ENCODE measurements around the gene LTBP1. TPM values are rescaled to one million over a fixed set of nuclear protein-coding genes. Genes with fewer than 3 reads are reported as not detected.
A peak's percentile ranks its signal among the peaks of the same experiment; 100 is the strongest.
"Not testable (repeated sequence)": the region's sequence is repeated elsewhere in the genome, so short reads cannot be mapped to it uniquely, and the experiment has no call there.

Gene LTBP1
- total RNA-seq, 1 donor from 2014 or later: 111 TPM

DNA sequence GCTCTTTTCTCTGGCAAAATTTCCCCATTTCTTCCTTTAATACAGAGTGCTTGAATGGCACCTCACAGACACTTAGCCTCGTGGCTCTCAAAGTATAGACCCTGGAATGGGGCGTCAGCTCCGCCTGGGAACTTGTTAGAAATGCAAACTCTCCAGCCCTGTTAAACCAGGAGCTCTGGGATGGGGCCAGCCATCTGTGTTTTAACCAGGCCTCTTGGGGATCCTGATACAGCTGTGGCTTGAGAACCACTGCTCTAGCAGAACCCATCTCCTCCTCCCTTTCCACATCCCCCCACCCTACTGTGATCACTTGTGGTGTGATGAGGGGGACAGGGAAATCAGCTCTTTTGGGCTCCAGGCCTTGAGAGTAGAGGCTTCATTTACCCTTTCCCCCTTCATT lies 15.9 kb downstream of the LTBP1 start:
- no peak for DNase-seq

GRCh38 chr2:32963941-32964340 lies 17.2 kb downstream of the LTBP1 start:
- DNase-seq: peak; percentile 34

- no peak for DNase-seq
Measured at GRCh38 chr2:32965523-32966171, 18.9 kb downstream of the LTBP1 start.

DNA sequence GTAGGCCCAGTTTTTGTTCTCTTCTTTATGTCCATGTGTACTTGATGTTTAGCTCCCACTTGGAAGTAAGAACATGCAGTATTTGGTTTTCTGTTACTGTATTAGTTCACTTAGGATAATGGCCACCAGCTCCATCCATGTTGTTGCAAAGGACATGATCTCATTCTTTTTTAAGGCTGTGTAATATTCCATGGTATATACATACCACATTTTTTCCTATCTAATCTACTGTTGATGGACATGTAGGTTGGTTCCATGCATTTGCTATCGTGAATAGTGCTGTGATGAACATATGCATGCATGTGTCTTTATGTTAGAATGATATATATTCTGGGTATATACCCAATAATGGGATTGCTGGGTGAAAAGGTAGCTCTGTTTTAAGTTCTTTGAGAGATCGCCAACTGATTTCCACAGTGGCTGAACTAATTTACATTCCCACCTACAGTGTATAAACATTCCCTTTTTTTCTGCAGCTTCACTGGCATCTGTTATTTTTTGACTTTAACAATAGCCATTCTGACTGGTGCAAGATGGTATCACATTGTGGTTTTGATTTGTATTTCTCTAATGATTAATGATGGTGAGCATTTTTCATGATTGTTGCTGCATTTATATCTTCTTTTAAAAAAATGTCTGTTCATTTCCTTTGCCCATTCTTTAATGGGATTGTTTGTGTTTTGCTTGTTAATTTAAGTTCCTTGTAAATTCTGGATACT lies 22.9 kb downstream of the LTBP1 start:
- DNase-seq: no peak

- not testable (repeated sequence) for DNase-seq
Measured at GRCh38 chr2:32973772-32974171, 27.0 kb downstream of the LTBP1 start.

GRCh38 chr2:32976409-32977063 lies 29.8 kb downstream of the LTBP1 start:
- no peak for DNase-seq

DNA sequence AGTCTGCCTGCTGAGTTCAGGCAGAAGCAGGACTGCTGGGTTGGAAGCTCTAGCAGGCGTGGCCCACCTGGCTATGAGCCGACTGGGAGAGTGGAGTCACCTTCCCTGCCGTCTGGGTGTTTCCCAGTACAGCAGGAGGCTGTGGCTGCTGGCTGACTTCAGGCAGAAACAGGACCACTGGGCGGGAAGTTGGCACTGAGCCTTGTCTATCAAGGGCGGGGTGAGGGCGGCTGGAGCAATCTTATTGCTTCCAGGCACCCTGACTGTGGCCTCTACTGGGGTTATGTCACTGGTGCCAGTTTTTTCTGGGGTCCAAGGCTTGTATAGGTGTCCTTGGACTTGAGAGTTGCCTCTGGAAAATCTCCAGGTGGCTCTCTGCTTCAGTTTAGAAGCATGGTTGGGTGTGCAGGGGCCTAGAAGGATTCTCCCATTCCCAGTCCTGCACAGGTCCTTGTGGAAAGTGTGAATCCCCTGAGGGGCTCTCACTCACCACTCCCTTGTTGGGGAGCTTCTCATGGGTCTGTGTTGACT lies 30.5 kb downstream of the LTBP1 start:
- no peak for DNase-seq

- no peak for DNase-seq
Measured at GRCh38 chr2:32981612-32982011, 34.9 kb downstream of the LTBP1 start.

DNA sequence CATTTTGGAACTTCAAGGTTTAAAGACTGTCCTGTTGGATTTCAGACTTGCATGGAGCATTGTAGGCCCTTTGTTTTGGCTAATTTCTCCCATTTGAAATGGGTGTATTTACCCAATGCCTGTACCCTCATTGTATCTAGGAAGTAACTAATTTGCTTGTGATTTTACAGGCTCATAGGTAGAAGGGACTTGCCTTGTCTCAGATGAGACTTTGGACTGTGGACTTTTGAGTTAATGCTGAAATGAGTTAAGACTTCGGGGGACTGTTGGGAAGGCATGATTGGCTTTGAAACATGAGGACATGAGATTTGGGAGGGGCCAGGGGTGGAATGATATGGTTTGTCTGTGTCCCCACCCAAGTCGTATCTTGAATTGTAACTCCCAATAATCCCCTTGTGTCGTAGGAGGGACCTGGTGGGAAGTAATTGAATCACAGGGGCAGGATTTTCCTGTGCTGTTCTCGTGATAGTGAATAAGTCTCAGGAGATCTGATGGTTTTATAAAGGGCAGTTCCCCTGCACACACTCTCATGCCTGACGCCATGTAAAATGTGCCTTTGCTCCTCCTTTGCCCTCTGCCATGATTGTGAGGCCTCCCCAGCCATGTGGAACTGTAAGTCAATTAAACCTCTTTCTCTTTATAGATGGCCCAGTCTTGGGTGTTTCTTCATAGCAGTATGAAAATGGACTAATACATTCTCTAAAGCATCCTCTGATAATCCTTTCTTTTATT lies 36.6 kb downstream of the LTBP1 start:
- DNase-seq: not testable (repeated sequence)

DNA sequence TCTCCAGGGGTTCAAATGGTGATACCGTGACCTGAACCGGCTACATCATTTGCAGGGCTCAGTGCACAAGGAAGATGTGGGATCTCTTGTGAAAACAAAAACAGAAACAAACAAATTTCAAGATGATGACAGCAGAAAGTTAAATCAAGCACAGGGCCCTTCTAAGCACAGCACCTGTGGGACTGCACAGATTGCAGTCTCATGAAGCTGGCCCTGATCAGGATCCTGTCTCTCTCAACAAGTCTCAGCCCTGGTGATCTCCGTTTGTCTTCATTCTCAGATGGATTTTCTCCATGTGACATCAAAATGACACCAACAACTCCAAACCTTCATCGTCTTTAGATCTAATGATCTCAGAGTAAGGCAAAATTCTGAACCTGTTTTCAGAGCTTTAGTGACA lies 39.7 kb downstream of the LTBP1 start:
- DNase-seq: no peak

DNA sequence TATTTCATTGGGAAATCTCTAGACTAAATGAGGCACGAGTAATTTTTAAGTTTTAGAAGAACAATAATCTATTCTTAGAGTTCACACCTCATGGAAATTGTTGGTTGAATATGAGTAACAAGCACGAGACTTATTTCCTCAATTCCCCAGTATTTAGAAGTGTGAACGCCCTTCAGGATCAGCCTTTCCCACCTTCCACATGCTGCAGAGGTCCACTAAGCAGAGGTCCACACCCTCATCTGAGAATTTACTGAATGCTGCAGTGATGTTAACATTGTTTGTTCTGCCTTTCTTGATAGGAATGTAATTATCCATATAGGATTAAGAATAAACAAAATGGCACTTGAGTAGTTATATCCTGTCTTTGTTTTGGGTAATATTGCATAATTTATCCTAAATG lies 41.8 kb downstream of the LTBP1 start:
- no peak for DNase-seq

- DNase-seq: no peak
Measured at GRCh38 chr2:32990556-32990955, 43.8 kb downstream of the LTBP1 start.

GRCh38 chr2:32991091-32991845 lies 44.5 kb downstream of the LTBP1 start:
- no peak for DNase-seq

GRCh38 chr2:32993005-32993539 lies 46.3 kb downstream of the LTBP1 start:
- DNase-seq: no peak

DNA sequence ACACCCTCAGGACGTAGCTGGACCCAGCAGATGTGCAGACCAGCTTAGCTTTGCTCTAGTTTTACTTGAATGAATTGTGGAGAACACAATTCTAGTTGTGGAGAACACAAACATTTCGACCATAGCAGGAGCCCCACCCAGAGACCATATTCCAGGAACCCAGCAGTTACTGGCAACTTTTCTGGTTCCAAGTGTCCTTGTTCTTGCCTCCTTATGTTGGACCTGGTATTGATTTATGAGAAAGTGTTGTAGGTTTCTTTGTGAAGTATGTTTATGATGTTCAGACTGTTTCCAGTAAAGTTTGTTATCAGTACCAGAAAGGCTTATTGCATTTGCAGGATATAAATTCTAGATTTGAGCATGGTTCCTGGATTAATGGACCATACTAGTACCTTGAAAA lies 51.0 kb downstream of the LTBP1 start:
- no peak for DNase-seq

GRCh38 chr2:33000986-33001385 lies 54.2 kb downstream of the LTBP1 start:
- no peak for DNase-seq

GRCh38 chr2:33001823-33002222 lies 55.1 kb downstream of the LTBP1 start:
- no peak for DNase-seq

DNA sequence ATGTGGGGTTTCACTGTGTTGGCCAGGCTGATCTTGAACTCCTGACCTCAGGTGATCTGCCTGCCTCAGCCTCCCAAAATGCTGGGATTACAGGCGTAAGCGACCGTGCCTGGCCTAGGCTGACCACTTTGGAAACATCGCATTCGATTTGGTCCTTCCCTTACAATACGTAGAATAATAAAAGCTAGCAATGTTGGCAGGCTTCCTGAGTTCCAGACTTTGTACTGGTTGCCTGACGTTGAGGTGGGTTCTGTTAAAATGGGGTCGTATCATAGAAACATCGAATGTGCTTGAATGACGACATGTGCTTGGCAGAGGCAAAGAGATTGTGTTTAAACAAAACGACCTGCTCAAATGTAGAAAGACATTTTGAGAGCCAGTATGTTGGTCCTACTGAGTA lies 56.1 kb downstream of the LTBP1 start:
- no peak for DNase-seq

GRCh38 chr2:33005057-33005456 lies 58.3 kb downstream of the LTBP1 start:
- DNase-seq: no peak

GRCh38 chr2:33008716-33009115 lies 62.0 kb downstream of the LTBP1 start:
- DNase-seq: no peak

DNA sequence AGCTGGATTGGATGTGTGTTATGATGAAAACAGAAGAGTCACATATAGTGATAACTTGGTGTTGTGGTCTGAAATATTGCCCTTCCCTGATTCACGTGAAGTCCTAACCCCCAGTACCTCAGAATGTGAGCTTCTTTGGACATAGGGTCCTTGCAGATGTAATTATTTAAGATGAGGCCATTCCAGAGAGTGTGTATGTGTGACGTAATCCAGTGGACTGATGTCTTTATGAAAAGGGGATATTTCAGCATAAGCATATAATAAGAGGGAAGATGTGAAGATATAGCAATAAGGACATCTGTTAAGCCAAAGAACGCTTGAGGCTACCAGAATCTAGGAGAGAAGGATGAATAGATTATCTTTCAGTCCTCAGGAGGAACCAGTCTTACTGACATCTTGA lies 62.5 kb downstream of the LTBP1 start:
- DNase-seq: no peak

DNA sequence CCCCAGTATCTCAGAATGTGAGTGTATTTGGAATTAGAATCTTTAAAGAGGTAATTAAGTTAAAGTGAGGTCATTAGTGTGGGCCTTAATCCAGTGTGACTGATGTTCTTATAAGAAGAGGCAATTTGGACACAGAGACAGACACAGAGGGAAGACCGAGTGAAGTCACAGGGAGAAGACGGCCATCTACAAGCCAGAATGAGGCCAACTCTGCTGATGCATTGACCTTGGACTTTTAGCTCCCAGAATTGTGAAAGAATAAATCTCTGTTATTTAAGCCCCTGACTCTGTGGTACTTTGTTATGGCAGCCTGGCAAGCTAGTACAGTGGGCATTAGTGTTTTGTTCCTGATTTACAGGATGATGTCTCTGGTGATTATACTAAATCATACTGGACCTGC lies 64.6 kb downstream of the LTBP1 start:
- DNase-seq: no peak

Measured in skin of body (tissue), 2 donors.